HG02885 (cell line): ENCODE measurements around the gene NDUFS5.
"Not testable (repeated sequence)": the region's sequence is repeated elsewhere in the genome, so short reads cannot be mapped to it uniquely, and the experiment has no call there.

Experiments used
- ATAC-seq: cut with Tn5 transposase; IDR thresholded peaks from one replicate; pipeline ENCODE4 v1.9.1; 2021; ENCODE audit warnings: mild to moderate bottlenecking; ENCODE audit not compliant: unreplicated experiment, poor library complexity

Gene NDUFS5

DNA sequence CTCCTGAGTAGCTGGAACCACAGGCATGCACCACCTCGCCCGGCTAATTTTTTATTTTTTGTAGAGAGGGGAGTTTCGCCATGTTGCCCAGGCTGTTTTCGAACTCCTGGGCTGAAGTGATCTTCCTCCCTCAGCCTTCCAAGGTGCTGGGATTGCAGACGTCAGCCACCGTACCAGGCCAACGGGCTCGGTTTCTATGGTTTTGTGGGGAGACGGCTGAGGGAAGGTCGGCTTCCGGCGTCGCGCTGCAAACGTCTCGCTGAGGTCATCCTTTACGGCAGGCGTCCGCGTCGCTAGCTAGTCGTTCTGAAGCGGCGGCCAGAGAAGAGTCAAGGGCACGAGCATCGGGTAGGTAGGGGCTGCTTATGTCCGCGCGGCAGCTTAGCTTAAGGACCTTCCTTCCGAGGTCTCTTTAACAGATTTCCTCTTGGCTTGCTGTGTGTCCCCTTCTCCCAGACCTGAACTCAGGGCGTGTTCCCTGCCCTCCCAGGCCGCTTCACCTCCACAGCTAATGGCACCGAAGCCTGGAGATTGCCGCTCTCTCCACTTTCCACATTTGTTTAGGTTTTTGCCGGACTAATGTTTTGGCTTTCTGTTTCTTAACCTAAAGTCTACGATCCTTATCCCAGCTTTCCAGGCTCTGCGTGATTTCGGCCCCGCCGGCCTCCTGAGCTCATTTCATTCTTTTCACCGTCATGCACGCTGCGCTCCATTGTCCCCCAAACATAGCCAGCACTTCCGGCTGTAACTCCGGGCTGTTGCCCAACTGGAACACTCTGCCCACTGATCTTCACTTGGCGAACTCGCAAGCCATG, at the start of gene NDUFS5:
NDUFS5 (plus strand) TSS at position 300 of the 815 bp plus-strand sequence. CDS start 2,375 bp downstream, outside the sequence.
- ATAC-seq = peak; percentile 79

DNA sequence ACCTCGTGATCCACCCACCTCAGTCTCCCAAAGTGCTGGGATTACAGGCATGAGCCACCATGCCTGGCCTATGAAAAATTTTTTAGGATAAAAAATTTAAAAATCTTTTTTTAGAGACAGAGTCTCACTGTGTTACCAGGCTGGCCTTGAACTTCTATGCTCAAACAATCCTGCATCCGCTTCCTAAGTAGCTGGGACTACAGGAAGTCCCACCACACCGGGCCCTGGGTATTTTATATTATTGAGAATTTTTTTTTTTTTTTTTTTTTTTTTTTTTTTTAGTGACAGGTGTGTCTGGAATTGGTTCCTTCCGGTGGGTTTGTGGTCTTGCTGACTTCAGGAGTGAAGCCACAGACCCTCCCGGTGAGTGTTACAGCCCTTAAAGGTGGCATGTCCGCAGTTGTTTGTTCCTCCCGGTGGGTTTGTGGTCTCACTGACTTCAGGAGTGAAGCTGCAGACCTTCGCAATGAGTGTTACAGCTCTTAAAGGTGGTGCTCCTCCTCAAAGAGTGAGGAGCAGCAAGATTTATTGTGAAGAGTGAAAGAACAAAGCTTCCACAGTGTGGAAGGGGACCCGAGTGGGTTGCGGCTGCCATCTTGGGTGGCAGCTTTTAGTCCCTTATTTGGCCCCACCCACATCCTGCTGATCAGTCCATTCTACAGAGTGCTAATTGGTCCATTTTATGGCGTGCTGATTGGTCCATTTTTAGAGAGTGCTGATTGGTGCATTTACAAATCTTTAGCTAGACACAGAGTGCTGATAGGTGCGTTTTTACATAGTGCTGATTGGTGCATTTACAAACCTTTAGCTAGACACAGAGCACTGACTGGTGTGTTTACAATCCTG, 48.5 kb upstream of the NDUFS5 start:
- ATAC-seq = not testable (repeated sequence)

DNA sequence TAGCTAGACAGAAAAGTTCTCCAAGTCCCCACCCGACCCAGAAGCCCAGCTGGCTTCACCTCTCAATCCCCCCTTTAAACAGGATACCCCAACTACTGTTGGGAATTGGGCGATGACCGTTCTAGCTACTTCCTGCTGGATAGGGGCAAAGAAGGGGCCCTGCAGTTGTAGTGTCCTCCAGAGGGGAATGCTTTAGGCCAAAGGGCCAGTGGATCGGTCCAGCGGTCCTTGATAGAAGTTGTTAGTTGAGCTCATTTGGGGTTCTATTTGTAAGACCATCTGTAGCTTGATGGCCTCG, 48.0 kb upstream of the NDUFS5 start:
- not testable (repeated sequence) for ATAC-seq

DNA sequence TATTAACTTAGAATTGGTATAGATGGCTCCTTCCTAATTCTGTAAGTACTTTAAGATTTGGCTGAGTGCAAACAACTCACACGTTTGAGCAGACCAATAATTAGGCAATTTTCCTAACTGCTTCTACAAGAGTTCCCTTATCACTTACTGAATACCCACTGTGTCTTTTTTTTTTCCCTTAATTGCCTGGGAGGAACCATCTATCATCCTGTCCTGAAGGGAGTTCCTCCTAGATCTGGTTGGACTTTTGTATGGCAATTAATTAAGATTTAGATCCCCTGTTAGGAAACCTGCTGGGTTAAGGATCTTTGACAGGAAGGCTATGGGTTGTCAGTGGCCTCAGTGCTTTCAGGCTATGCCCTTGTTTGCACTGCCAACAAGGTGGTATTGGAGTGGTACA, 46.8 kb upstream of the NDUFS5 start:
- not testable (repeated sequence) for ATAC-seq

DNA sequence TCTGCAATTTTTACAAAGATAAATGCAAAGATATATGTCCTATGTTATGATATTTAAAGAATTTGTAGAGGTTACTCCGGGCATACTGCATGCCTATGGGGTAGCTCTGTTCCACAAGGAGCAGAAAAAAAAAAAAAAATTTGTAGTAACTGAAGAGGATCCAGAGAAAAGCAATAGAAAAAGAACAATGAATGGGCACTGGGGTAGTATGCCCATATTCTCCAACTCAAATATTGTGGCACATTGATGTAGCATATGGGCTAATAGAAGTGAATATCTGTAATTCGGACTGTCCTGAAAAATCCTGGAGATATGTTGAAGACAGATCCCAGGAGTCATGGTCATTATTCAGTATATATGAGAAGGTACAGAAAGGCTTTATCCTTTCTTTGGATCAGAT, 36.2 kb upstream of the NDUFS5 start:
- no peak for ATAC-seq

DNA sequence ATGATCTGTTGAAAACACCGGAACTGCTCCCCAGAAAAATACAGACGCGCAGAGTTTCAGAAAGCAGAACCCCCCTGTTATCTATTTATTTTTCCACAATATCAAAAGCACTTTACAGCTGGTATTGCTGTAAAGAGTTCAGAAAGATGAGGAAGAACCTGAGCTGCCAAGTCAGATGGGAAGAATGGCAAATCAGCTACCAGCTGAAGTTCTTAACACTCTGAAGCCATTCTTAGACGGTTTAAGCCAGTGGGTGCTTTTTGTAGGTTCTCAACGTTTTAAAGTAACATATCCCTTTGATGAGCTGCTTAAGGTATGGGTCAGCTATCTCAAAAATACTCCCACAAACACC, 35.8 kb upstream of the NDUFS5 start:
- no peak for ATAC-seq

DNA sequence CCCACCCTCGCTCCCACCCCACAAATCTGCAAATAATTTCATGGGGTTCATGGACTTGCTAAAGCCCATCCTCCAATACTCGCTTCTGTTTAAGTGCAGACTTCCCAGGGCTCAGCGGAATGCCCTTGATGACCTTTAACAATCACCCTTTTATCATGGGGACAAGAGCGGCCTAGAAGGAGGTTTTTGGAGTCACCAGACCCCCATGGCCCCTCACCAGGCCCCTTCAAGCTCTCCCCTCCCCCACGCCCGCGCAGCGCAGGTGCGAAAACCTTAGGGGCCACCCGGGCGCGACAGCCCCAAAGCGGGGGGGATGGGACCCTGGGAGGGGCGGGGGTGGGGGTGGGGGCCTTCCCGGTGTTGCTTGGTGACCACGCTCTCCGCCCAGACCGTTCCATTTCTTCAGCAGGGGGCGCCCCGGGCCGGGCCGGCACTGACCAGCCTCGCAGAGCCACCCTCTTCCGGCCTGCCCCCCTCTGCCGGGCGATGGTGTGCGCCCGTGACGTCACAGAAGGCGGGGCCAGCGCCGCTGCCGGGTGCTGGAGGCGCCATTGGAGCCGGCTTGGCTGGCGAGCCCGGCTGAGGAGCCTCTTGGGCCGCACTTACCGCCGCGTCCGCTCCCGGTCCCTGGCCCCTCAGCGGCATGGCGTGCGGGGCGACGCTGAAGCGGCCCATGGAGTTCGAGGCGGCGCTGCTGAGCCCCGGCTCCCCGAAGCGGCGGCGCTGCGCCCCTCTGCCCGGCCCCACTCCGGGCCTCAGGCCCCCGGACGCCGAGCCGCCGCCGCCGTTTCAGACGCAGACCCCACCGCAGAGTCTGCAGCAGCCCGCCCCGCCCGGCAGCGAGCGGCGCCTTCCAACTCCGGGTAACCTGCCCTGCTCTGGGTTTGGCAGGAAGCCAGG, 35.2 kb upstream of the NDUFS5 start, which contains the start of gene AKIRIN1:
AKIRIN1 (plus strand) TSS at position 539 of the 900 bp plus-strand sequence; CDS start at position 644, 105 bp downstream.
- peak; percentile 95 for ATAC-seq

DNA sequence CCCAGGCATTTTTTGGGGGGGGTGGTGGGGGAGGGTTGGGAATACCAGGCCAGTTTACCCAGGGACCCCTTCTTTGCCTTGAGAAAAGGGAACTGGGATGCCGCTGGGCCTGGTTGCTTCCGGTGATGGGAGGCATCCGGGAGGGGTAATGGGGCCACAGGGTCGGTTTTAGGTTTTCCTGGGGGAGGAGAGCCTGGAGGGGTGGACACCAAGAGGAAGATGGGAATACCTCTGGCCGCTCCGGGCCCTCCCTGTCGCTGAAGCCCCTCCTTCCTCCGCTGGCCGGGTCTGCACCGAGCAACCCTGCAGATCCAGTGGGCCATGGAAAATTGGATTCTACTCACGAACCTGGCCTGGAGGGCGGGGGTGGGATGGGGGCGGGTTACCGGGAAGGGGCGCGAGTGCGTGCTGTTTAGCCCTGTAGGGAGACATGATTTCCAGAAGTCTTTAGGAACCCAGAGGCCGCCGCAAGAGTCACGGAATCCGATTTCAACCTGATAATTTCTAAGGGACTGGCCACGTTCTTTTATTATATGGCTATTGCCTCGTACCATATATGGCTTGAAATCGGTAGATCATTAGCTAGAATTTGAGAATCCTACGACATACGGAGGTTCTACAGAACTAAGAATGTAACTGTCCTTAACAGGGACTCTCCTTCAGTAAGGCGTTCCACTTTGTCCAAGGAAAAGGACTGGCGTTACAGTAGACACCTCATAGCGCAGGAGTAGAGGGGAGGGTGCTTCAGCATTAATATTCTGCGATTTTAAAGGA, 34.3 kb upstream of the NDUFS5 start:
- no peak for ATAC-seq

DNA sequence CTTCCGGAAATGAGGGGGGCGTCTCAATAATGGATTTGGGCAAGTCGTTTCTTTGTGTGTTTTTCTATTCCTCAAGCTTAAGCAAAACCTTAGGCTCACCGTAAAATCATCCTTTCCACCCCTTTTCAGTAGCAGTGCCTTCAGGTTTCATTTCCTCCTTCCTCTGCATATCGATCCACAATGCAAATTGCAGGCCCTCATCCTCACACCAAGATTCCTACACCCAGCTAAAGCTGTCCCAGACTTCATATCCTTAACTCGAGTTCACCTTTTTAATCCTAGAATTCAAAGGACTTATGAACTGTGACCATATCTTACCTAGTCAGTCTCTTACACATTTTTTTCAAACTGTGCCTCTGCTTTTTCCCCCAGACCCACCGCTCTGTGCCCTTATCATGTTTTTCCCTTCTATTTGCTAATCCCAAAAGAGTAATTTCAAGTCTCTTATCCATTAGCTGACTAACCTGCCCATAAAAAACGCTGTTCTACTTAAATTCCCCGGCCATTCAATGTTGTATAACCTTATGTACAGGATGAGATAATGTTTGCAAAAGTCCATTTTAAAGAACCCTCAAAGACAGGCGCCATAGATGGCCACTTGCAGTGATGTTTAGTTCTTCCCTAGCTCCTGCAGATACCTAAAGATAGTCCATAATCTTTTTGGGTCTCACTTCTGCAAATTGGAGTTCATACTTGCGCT, 33.6 kb upstream of the NDUFS5 start:
- ATAC-seq = no peak

DNA sequence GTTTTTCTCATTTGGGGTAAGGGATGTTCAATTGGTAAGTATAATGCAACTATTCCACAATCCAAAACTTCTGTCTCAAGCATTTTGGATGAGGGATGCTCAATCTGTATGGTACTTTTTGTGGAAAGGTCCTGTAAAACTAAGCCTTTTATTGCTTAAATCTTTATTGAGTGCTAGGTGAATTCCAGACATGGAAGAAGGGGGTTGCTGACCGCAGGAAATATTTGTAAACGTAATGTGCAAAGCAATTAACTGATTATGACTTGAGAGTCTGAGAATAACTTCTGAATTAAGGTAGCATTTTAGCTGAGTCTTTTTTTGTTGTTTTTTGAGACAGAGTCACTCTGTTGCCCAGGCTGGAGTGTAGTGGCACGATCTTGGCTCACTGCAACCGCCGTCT, 32.0 kb upstream of the NDUFS5 start:
- no peak for ATAC-seq

DNA sequence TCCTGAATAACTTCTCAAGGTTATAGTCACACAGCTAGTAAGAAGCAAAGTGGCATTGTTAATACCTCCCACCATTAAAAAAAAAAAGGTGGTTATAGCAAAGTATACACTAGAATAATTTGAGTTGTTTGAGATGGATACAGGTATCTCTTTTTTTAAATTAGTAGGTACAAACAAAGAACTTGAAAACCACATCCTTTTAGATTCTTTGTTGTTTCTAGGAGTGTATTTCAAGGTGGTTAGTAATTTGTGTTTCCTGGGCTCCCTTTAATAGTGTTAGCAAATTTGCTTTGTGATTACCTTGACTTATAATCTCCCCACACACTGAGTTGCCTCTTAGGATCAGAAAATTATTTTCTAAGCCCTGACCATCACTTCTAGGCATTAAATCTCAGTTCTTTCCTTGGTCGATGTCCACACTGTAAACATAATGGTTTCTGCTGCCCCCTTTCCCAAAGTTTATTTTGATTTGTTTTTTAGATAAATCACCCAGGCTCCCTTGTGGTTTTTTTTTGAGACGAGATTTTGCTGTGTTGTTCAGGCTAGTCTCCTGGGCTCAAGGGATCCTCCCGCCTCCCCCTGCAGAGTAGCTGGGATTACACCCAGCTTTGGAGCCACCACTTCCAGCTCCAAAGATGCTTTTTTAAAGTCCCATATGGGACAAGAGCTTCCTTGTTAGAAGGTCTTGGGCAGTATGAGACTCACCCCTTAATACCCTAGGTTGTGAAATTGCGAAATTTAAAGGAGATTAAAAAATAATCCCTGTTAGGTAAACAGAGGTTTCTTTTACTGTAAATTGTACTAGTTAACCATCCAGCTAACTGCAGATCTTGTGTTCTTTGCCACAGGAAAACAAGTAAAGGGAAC, 28.9 kb upstream of the NDUFS5 start:
- no peak for ATAC-seq

DNA sequence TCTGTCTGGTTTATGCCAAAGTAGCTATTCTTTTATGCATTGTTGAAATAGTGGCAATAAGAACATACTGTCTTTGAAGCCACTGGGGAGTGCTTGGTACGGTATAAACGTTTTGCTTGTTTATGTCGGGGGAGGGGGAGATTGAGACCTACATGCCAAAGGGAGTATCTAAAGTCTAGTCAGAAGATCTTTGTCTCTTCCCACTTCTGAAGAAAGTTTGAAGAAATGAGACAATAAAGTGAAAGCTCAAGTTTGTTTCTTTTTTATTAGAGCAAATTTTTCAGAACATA, 28.3 kb upstream of the NDUFS5 start:
- ATAC-seq = no peak

DNA sequence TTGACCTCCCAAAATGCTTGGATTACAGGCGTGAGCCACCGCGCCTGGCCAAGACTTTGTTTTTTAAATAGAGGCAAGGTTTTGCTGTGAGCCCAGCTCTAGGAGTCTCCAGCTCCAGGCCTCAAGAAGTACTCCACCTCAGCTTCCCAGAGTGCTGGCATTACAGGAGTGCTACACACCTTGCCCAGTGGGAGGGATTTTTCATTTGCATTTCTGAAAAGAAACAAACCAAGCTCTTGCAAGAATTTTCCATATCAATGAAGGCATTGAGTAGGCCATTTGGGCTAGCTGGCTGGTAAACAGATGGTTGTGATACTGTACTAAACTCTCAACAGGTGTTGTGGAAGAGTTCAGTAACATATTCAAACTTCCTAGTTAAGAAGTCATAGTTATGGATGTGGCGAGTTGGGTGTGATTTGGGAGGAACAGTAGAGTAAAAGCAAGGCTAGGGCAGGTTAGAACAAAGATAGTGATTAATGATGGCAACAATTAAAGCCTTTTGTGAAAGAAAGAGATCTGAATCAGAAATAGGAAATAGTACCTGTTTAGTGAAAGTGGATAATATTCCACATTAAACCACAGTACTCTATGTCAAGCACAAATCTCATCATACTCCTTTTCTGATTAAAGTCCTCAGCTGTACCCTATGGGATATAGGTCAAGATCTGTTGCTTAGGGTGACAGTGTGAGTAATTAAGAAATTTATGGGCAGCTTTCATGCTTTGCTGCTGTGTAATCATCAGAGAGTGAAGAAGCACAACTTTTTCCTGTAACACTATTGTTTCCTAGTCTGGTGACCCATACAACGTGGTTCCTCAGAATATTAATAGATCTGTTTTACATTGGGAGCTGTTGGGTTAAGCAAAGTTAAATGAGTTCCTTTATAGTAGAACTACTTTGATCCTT, 24.4 kb upstream of the NDUFS5 start:
- no peak for ATAC-seq

DNA sequence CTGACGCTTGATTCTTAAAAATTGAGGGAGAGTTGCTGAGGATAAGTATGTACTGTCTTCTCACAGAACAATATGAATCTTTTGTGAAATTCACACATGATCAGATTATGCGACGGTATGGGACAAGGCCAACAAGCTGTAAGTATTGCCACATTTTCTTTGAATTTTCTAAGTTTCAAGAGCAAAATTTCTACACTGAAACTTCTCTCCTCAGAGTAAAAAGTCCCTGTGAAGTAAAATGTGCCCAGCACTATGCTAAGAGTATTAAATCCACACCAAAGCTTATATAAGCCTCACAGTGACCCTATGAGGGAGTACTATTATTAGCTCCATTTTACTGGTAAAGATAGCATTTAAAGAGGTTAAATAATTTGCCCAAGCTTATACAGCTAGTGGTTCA, 22.9 kb upstream of the NDUFS5 start:
- no peak for ATAC-seq

DNA sequence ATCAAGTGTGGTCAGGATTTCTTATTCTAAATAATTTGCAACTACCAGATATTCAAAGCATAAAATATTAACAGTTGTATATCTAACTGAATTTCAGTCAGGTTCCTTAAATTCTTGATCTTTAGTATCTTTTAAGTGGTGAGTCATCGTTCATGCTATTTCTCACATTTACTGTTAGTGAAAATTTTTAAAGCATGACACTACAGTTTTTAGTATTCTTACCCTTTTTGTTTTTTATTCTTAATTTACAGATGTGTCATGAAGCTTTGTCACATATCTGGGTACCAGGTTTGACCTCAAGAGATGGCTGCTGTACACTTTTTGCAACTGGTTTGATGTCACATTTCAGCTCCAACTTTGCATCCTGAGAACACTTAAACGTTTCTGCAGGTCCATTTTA, 22.4 kb upstream of the NDUFS5 start:
- no peak for ATAC-seq

DNA sequence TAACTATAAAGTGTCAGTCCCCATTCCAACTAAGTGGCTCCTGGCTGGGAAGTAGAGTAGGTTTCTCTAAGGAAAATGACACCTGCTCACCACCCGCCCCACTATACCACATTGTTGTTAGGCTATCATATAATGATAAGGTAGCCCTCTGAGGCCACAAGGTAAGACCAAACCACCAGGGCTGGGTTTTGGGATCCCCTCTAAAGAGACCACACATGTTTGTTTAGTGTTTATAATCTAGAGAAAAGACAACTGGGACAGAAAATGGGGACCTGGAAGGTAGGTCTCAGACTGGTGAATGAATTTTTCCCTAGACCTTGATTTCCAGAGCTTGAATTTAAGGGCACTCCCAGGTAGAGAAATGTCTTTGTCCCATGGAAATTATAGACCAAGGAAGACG, 19.9 kb upstream of the NDUFS5 start:
- ATAC-seq = no peak
